DOHH2 (cell line): Measurements from ENCODE around the gene NKAIN2.

ENCODE experiments used
- CTCF ChIP-seq: fragments of 200-600 bp; sonication (generic); IDR thresholded peaks from one replicate; pipeline ENCODE4 v1.5.1; 2014; ENCODE audit warnings: antibody characterized with exemption, mild to moderate bottlenecking, low read depth, low read length; ENCODE audit not compliant: poor library complexity, severe bottlenecking
- EZH2phosphoT487 ChIP-seq: fragments of 200-600 bp; sonication (generic); IDR thresholded peaks from 2 replicates; pipeline ENCODE4 v1.6.1; 2017; ENCODE audit warnings: borderline replicate concordance, mild to moderate bottlenecking, antibody characterized with exemption, low read length, moderate library complexity, mixed read lengths

GRCh38 chr6:124057461-124057860 is 253.8 kb downstream of the NKAIN2 start:
- TF ChIP-seq CTCF, result no peak
- TF ChIP-seq EZH2phosphoT487, result no peak
